IgD-negative memory B cell (primary cell): ENCODE measurements around the gene MIER1. TPM values are rescaled to one million over a fixed set of nuclear protein-coding genes. Genes with fewer than 3 reads are reported as not detected.
"Not testable (repeated sequence)": the region's sequence is repeated elsewhere in the genome, so short reads cannot be mapped to it uniquely, and the experiment has no call there.

Experiments used
- H3K27ac Mint-ChIP-seq, 3 donors: one replicate each; pipeline ENCODE4 v1.8.0; 2020 to 2022; ENCODE audit warnings: mild to moderate bottlenecking in 3 of 3, mixed read lengths in 3 of 3, moderate library complexity in 1 of 3
- H3K27me3 Mint-ChIP-seq: one replicate; pipeline ENCODE4 v1.8.0; 2021; ENCODE audit warnings: mixed read lengths
- H3K36me3 Mint-ChIP-seq: one replicate; pipeline ENCODE4 v1.8.0; 2020; ENCODE audit warnings: mild to moderate bottlenecking, mixed read lengths
- H3K4me1 Mint-ChIP-seq, 3 donors: one replicate each; pipeline ENCODE4 v1.8.0; 2020 to 2022; ENCODE audit warnings: mixed read lengths in 3 of 3, mild to moderate bottlenecking in 1 of 3
- H3K4me3 Mint-ChIP-seq, 4 donors: one replicate each; pipeline ENCODE4 v1.8.0; 2020 to 2022; ENCODE audit warnings: mild to moderate bottlenecking in 4 of 4, mixed read lengths in 4 of 4, moderate library complexity in 3 of 4
- H3K9me3 Mint-ChIP-seq, 3 donors: one replicate each; pipeline ENCODE4 v1.8.0; 2020 to 2021; ENCODE audit warnings: mixed read lengths in 3 of 3, mild to moderate bottlenecking in 1 of 3
- polyA plus RNA-seq: library from polyadenylated mRNA; unstranded; fragments of 300-500 nt; fragmentation: Illumina TruSeq; gene quantifications from one replicate; pipeline ENCODE4 v1.2.3, GENCODE V29; 2021

MIER1 gene
- polyA plus RNA-seq, 1 donor from 2014 or later: 34.6 TPM

DNA sequence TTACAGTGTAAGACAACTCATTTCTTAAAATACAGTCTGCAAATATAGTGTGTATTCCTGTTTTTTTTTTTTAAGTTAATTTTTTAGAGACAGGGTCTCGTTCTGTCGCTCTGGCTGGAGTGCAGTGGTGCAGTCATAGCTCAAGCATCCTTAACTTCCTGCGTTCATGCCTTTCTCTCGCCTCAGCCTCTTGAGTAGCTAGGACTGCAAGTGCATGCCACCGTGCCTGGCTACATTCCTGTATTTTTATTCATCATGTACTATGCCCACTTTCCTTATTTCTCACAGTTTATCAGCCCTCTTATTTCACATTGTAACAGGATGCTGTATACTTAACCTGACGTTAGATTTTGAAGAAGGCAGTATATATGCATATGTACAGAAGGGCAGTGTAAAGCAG lies 26.7 kb downstream of the MIER1 start:
- Mint-ChIP-seq H3K27ac (no peak overlapping the region), H3K36me3 (peaks cover 3% of the 10 kb centered on the region)

GRCh38 chr1:66954208-66954607 lies 29.4 kb downstream of the MIER1 start:
- Mint-ChIP-seq H3K36me3 (peaks cover 3% of the 10 kb centered on the region), H3K27me3 (no peaks in the 10 kb centered on the region), H3K9me3 (no peaks in the 10 kb centered on the region), H3K4me3 (no peak overlapping the region), H3K27ac (peak overlapping the region in 1 of 3 donors; percentile 33), H3K4me1 (peaks cover 10 to 19% (median 13%) of the 10 kb centered on the region in 3 donors)

More for the DNA sequence above, 26.7 kb downstream of the MIER1 start:
- H3K9me3 Mint-ChIP-seq: no peaks in the 10 kb centered on the region
- peaks cover 12 to 18% (median 14%) of the 10 kb centered on the region in 3 donors for H3K4me1 Mint-ChIP-seq
- no peaks in the 10 kb centered on the region for H3K27me3 Mint-ChIP-seq
- no peak overlapping the region for H3K4me3 Mint-ChIP-seq

DNA sequence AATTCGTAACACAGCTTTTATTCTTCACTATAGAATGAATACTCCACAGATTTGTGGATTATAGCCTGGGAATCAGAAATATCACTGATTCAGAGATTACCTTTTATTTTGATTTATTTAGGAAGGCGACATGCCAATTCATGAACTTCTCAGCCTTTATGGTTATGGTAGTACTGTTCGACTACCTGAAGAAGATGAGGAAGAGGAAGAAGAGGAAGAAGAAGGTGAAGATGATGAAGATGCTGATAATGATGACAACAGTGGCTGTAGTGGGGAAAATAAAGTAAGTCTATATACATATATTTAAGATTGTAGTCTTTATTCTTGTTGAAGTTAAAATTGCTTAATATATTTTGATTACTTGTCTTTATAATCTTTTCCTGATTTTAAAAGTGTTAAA lies 33.1 kb downstream of the MIER1 start:
- Mint-ChIP-seq H3K4me3 (no peak overlapping the region), H3K36me3 (peaks cover 5% of the 10 kb centered on the region), H3K4me1 (peaks cover 11 to 22% (median 14%) of the 10 kb centered on the region in 3 donors), H3K27me3 (no peaks in the 10 kb centered on the region), H3K27ac (no peak overlapping the region), H3K9me3 (no peaks in the 10 kb centered on the region)

GRCh38 chr1:66966188-66966873 lies 41.5 kb downstream of the MIER1 start:
- H3K4me3 Mint-ChIP-seq, H3K27ac Mint-ChIP-seq, H3K4me1 Mint-ChIP-seq, H3K9me3 Mint-ChIP-seq, H3K27me3 Mint-ChIP-seq: not testable (repeated sequence)
- H3K36me3 Mint-ChIP-seq: peaks cover 13% of the 10 kb centered on the region

DNA sequence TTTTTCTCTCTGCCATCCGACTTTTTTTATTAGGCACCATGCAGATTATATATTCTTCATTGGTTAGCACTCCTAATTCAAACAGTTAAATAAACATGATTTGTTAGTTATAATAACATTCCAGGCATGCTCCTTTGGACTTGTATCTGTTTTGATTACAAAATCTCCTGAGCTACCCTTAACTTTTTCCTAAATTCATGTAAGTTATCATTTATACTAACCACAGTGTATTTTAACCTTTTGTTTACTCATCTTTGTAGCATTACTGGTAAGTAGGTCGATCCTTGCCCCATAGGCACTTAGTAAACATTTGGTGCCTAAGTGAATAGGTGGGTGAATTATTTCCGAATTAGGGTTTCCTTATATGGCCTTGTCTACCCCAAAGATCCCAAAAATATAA lies 43.8 kb downstream of the MIER1 start:
- Mint-ChIP-seq H3K4me3 (no peak overlapping the region), H3K36me3 (peaks cover 13% of the 10 kb centered on the region), H3K27me3 (no peaks in the 10 kb centered on the region), H3K4me1 (no peaks in the 10 kb centered on the region), H3K9me3 (peaks cover 1 to 6% (median 4%) of the 10 kb centered on the region in 3 donors), H3K27ac (no peak overlapping the region)

GRCh38 chr1:66978201-66978600 lies 53.4 kb downstream of the MIER1 start:
- no peak overlapping the region for H3K4me3 Mint-ChIP-seq
- peaks cover 2% of the 10 kb centered on the region for H3K36me3 Mint-ChIP-seq
- H3K27me3 Mint-ChIP-seq: no peaks in the 10 kb centered on the region
- H3K4me1 Mint-ChIP-seq: peaks cover 0 to 12% (median 8%) of the 10 kb centered on the region in 3 donors
- H3K9me3 Mint-ChIP-seq: no peaks in the 10 kb centered on the region
- no peak overlapping the region for H3K27ac Mint-ChIP-seq

GRCh38 chr1:66979621-66980020 lies 54.8 kb downstream of the MIER1 start:
- not testable (repeated sequence) for H3K27me3 Mint-ChIP-seq, H3K27ac Mint-ChIP-seq, H3K9me3 Mint-ChIP-seq, H3K36me3 Mint-ChIP-seq, H3K4me3 Mint-ChIP-seq
- peaks cover 7 to 17% (median 16%) of the 10 kb centered on the region in 3 donors for H3K4me1 Mint-ChIP-seq

GRCh38 chr1:66980745-66981367 lies 56.1 kb downstream of the MIER1 start:
- peak overlapping the region in 2 of 3 donors; percentile 8 to 44 for H3K27ac Mint-ChIP-seq
- H3K36me3 Mint-ChIP-seq: peaks cover 3% of the 10 kb centered on the region
- H3K27me3 Mint-ChIP-seq: no peaks in the 10 kb centered on the region
- H3K4me1 Mint-ChIP-seq: peaks cover 7 to 18% (median 16%) of the 10 kb centered on the region in 3 donors
- H3K4me3 Mint-ChIP-seq: no peak overlapping the region
- H3K9me3 Mint-ChIP-seq: no peaks in the 10 kb centered on the region

- Mint-ChIP-seq H3K4me3 (no peak overlapping the region), H3K27ac (peak overlapping the region; percentile 8 to 67 (median 44)), H3K36me3 (peaks cover 3% of the 10 kb centered on the region), H3K4me1 (peaks cover 7 to 18% (median 16%) of the 10 kb centered on the region in 3 donors), H3K9me3 (no peaks in the 10 kb centered on the region), H3K27me3 (no peaks in the 10 kb centered on the region)
These were observed 56.9 kb downstream of the MIER1 start for GRCh38 chr1:66981679-66982078.

DNA sequence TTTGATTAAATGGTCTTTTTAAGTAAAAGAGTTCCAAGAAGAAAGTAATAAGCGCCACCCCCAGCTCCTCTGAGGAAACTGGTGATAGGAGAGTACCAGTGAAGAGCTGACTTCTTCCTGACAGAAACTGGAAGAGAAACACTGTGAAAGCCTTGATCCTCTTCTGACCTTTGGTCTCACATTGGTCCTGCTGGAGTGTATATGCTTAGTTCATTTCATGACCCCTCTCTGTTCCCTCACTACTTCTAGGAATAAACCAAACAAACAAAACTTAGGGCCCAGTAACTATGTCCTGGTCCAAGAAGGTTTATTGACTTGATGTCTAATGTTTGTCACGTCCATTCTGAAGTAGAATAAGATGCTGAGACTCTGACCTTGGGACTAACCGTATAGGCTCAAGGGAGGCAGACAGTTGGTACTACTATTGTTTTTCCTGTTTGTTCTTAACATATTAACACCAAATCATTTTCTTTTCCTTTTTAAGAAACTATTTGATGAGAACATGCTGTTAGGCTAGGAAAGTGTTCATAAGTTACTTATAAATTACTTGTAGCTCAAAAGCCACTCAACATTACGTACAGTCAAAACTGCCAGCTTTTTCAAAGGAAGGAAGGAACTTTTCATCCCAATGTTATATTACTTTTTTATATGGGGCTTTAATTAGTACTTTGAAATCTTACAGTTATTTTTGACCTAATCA lies 57.9 kb downstream of the MIER1 start:
- no peaks in the 10 kb centered on the region for H3K27me3 Mint-ChIP-seq
- no peak overlapping the region for H3K4me3 Mint-ChIP-seq
- peaks cover 3% of the 10 kb centered on the region for H3K36me3 Mint-ChIP-seq
- no peaks in the 10 kb centered on the region for H3K9me3 Mint-ChIP-seq
- peaks cover 7 to 18% (median 16%) of the 10 kb centered on the region in 3 donors for H3K4me1 Mint-ChIP-seq
- peak overlapping the region in 1 of 3 donors; percentile 67 for H3K27ac Mint-ChIP-seq

DNA sequence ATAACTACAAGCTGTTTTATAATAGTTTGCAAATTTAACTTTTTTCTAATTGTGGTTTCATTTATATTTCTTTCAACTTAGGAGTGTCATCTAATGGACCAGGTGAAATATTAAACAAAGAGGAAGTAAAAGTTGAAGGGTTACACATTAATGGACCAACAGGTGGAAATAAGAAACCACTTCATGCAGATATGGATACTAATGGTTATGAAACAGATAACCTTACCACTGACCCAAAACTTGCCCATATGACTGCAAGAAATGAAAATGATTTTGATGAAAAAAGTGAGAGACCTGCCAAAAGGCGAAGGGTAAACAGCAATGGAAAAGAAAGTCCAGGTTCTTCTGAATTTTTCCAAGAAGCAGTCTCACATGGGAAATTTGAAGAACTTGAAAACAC lies 59.7 kb downstream of the MIER1 start:
- peak overlapping the region in 2 of 3 donors; percentile 36 to 50 for H3K27ac Mint-ChIP-seq
- H3K9me3 Mint-ChIP-seq: no peaks in the 10 kb centered on the region
- H3K4me1 Mint-ChIP-seq: peaks cover 7 to 18% (median 16%) of the 10 kb centered on the region in 3 donors
- peaks cover 4% of the 10 kb centered on the region for H3K36me3 Mint-ChIP-seq
- no peaks in the 10 kb centered on the region for H3K27me3 Mint-ChIP-seq
- no peak overlapping the region for H3K4me3 Mint-ChIP-seq

DNA sequence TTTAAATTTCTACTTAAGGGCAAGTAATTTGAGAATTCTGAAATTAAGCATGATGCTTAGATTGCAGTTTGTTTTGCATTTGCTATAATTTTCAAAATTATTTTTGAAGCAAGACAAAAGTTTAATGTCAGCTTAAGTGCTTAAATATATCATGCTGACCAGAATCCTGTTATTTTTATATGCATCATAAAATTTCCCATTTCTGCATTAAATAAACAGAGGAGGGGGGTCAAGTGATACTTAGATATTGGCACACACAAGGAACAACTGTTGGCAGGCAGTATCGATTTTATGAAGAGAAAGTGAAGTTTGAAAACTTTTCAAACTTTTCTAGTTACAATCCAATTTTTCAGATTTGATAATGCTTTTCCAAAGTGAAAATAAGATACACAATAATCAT lies 61.0 kb downstream of the MIER1 start:
- Mint-ChIP-seq H3K4me1 (peaks cover 7 to 18% (median 16%) of the 10 kb centered on the region in 3 donors), H3K4me3 (no peak overlapping the region), H3K36me3 (peaks cover 4% of the 10 kb centered on the region), H3K27me3 (no peaks in the 10 kb centered on the region), H3K9me3 (no peaks in the 10 kb centered on the region), H3K27ac (no peak overlapping the region)

DNA sequence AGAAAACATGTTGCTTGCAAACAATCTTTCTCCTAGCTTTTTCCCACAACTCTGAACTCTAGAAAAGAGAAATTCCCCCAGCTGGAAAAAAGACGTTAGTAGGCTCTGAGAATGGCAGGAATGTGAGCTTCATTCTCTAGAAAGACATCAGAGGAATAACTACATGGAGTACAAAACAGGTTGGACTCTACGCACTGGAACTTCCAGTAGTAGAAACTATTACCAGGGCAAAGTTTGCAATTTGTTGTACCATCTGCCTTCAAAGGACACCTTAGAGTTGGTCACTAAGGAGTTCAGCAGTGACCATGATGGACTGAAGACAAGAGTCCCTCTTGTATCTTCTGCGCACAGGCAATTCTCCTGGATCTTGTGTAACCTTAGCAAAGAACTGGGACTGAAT lies 68.3 kb downstream of the MIER1 start:
- H3K36me3 Mint-ChIP-seq: peaks cover 3% of the 10 kb centered on the region
- no peaks in the 10 kb centered on the region for H3K9me3 Mint-ChIP-seq
- no peak overlapping the region for H3K27ac Mint-ChIP-seq
- peaks cover 4 to 9% (median 6%) of the 10 kb centered on the region in 3 donors for H3K4me1 Mint-ChIP-seq
- H3K27me3 Mint-ChIP-seq: no peaks in the 10 kb centered on the region
- H3K4me3 Mint-ChIP-seq: no peak overlapping the region

- Mint-ChIP-seq H3K27me3 (no peaks in the 10 kb centered on the region), H3K36me3 (no peaks in the 10 kb centered on the region), H3K27ac (peak overlapping the region in 2 of 3 donors; percentile 6 to 88), H3K9me3 (no peaks in the 10 kb centered on the region), H3K4me3 (no peak overlapping the region), H3K4me1 (peaks cover 9 to 10% (median 9%) of the 10 kb centered on the region in 3 donors)
These were observed 71.4 kb downstream of the MIER1 start for GRCh38 chr1:66996018-66996682.

- Mint-ChIP-seq H3K4me3 (no peak overlapping the region), H3K27me3 (no peaks in the 10 kb centered on the region), H3K36me3 (peaks cover 4% of the 10 kb centered on the region), H3K9me3 (no peaks in the 10 kb centered on the region), H3K27ac (no peak overlapping the region), H3K4me1 (peaks cover 10 to 21% (median 14%) of the 10 kb centered on the region in 3 donors)
These were observed 74.2 kb downstream of the MIER1 start for GRCh38 chr1:66998972-66999371.
